K562 (cell line): ENCODE data around the gene LCLAT1. TPM values are rescaled to one million over a fixed set of nuclear protein-coding genes. Genes with fewer than 3 reads are reported as not detected.

ENCODE experiments used
- ATAC-seq: fragments of 200-7000 bp; cut with Tn5 transposase; 3 replicates; pipeline ENCODE4 v1.9.1; 2020; ENCODE audit warnings: moderate library complexity
- BruUV-seq: library from RNA; stranded (reverse); fragments of 400-500 nt; replicated peaks from 2 replicates; lab custom pipeline; 2021; lab: Mats Ljungman, UMichigan
- CTCF ChIA-PET: fragments of 300-600 bp; formaldehyde crosslinking; extraction: SDS; loops from one replicate; lab custom pipeline; 2021; ENCODE audit warnings: low intra/inter-chr PET ratio; lab: Yijun Ruan, JAX
- POLR2A ChIA-PET: fragments of 300-600, 350-650 bp; sonication (Branson Sonifier 250); formaldehyde crosslinking; extraction: SDS; loops from one replicate; lab custom pipeline; 2021; ENCODE audit warnings: antibody characterized with exemption, inconsistent platforms; lab: Yijun Ruan, JAX
- DNase-seq, 4 experiments: peaks; one replicate each; pipeline versions ENCODE4 v3.0.0 to v3.0.0-alpha.2; 2011 to 2018; ENCODE audit warnings: low spot score in 3 of 4, mixed read lengths in 3 of 4; ENCODE audit errors: extremely low read depth in 1 of 4
- FAIRE-seq: peaks from 2 replicates; lab custom pipeline; 2011; peaks lifted over from hg19 to GRCh38; lab: Jason Lieb, UNC
- H2AFZ ChIP-seq: 2 replicates; pipeline ENCODE4 v1.6.0; 2011; ENCODE audit warnings: low read depth, low read length, control low read depth, inconsistent platforms
- H3K27ac ChIP-seq: fragments of 200-600 bp; 3 replicates; pipeline ENCODE4 v1.8.0; 2011; ENCODE audit warnings: low read depth, mild to moderate bottlenecking, control low read depth, inconsistent platforms, low read length, moderate library complexity, mixed read lengths; ENCODE audit errors: extremely low read depth
- H3K27me3 ChIP-seq, 2 experiments: fragments of 300-600 bp in 1 of 2; 2 replicates in 1 of 2; 3 replicates in 1 of 2; pipeline versions ENCODE4 v1.6.0 to v1.8.0; 2011; ENCODE audit warnings: inconsistent platforms in 2 of 2, low read length in 2 of 2, mild to moderate bottlenecking in 1 of 2, mixed read lengths in 1 of 2, moderate library complexity in 1 of 2; ENCODE audit not compliant: control insufficient read depth in 2 of 2, insufficient read depth in 2 of 2
- H3K36me3 ChIP-seq: fragments of 300-600 bp; 3 replicates; pipeline ENCODE4 v1.8.0; 2011; ENCODE audit warnings: mild to moderate bottlenecking, low read length, inconsistent platforms; ENCODE audit not compliant: control insufficient read depth, insufficient read depth
- H3K4me1 ChIP-seq, 2 experiments: fragments of 200-600 bp in 1 of 2; replicated peaks in 1 of 2; 2 replicates in 1 of 2; 3 replicates in 1 of 2; pipeline versions ENCODE4 v1.5.1 to v1.8.0; 2011; ENCODE audit warnings: inconsistent platforms in 2 of 2, low read length in 2 of 2, mild to moderate bottlenecking in 1 of 2, mixed read lengths in 1 of 2, moderate library complexity in 1 of 2; ENCODE audit not compliant: control insufficient read depth in 2 of 2, insufficient read depth in 2 of 2
- H3K4me2 ChIP-seq: 2 replicates; pipeline ENCODE4 v1.6.1; 2011; ENCODE audit warnings: low read length, control low read depth, inconsistent platforms, mixed read lengths; ENCODE audit not compliant: insufficient read depth
- H3K4me3 ChIP-seq: fragments of 200-600 bp; sonication (generic), shearing (Covaris generic); 2 replicates; pipeline ENCODE4 v1.5.1; 2016; ENCODE audit warnings: control low read depth, inconsistent platforms
- H3K79me2 ChIP-seq: fragments of 200-600 bp; 3 replicates; pipeline ENCODE4 v1.8.0; 2011; ENCODE audit warnings: low read length, inconsistent platforms; ENCODE audit not compliant: control insufficient read depth, insufficient read depth
- H3K9ac ChIP-seq, 2 experiments: 2 replicates each; pipeline versions ENCODE4 v1.6.0 to v1.6.1; 2011; ENCODE audit warnings: low read depth in 2 of 2, low read length in 2 of 2, control low read depth in 1 of 2, inconsistent platforms in 1 of 2, mild to moderate bottlenecking in 1 of 2, mixed read lengths in 1 of 2; ENCODE audit not compliant: insufficient read depth in 1 of 2
- H3K9me1 ChIP-seq: one replicate; pipeline ENCODE4 v1.6.0; 2011; ENCODE audit warnings: inconsistent platforms, mild to moderate bottlenecking, low read length, moderate library complexity; ENCODE audit not compliant: control insufficient read depth, insufficient read depth
- H3K9me3 ChIP-seq: replicated peaks from 2 replicates; pipeline ENCODE4 v1.5.1; 2011; ENCODE audit warnings: low read depth, low read length, inconsistent platforms; ENCODE audit not compliant: control insufficient read depth, insufficient read depth
- H4K20me1 ChIP-seq: replicated peaks from 2 replicates; pipeline ENCODE4 v1.6.1; 2011; ENCODE audit warnings: low read length, inconsistent platforms, mixed read lengths; ENCODE audit not compliant: control insufficient read depth, insufficient read depth
- CEBPB ChIP-seq: fragments of 450-650 bp; IDR thresholded peaks from 2 replicates; pipeline ENCODE4 v1.6.1; 2016; ENCODE audit warnings: missing genetic modification characterization, missing compliant biosample characterization
- MED1 ChIP-seq: sonication (generic); formaldehyde crosslinking; IDR thresholded peaks from 2 replicates; pipeline ENCODE4 v1.8.1; 2023; ENCODE audit warnings: missing genetic modification reagents, borderline replicate concordance
- WHSC1 ChIP-seq: IDR thresholded peaks from one replicate; pipeline ENCODE4 v1.6.1; 2012; ENCODE audit warnings: low read length, control low read depth, inconsistent platforms
- ZNF140 ChIP-seq: fragments of 250-450 bp; sonication (Bioruptor Pico); IDR thresholded peaks from 2 replicates; pipeline ENCODE4 v1.8.0; 2021; ENCODE audit warnings: moderate library complexity, mild to moderate bottlenecking, inconsistent platforms
- ZNF212 ChIP-seq: fragments of 450-650 bp; formaldehyde crosslinking; IDR thresholded peaks from 2 replicates; pipeline ENCODE4 v1.4.0; 2020; ENCODE audit warnings: mild to moderate bottlenecking
- WGBS: fragments of 100-300 bp; shearing (Covaris generic); methylation state at CpG from one replicate; pipeline ENCODE4 v1.1.6; 2016; ENCODE audit warnings: low coverage, mixed read lengths; ENCODE audit not compliant: insufficient coverage; ENCODE audit errors: missing lambda C conversion rate; 5-methylcytosine and 5-hydroxymethylcytosine counted together
- in situ Hi-C: fragments of 300-500 bp; cut with MboI; formaldehyde crosslinking; loops from 4 replicates; pipeline ENCODE4 v1.15.0; 2018; ENCODE audit warnings: inconsistent platforms, mixed read lengths
- intact Hi-C: fragments of 100-400 bp; cut with micrococcal nuclease; formaldehyde crosslinking; loops from 2 replicates; pipeline ENCODE4 v1.14.2; 2022
- polyA plus RNA-seq, 8 experiments: library from polyadenylated mRNA; depleted of rRNA in 4 of 8; stranded (reverse) in 5 of 8; unstranded in 3 of 8; fragments of >200 nt; fragmentation: Nextera tagmentation in 2 of 8; fragmentation: Illumina TruSeq in 1 of 8; extraction: Ambion mirVana in 2 of 8; extraction: Trizol in 1 of 8; gene quantifications; 2 replicates each; pipeline versions ENCODE4 v1.2.1 to v1.2.3, GENCODE V29; 2011 to 2014; ENCODE audit warnings: inconsistent platforms in 1 of 8, missing spikeins in 1 of 8
- total RNA-seq, 7 experiments: library from RNA; depleted of rRNA in 6 of 7; stranded (reverse); fragments of >200 nt in 6 of 7; fragmentation: Illumina TruSeq in 2 of 7; extraction: Trizol in 2 of 7; gene quantifications; 2 replicates each; pipeline versions ENCODE4 v1.2.1 to v1.2.3, GENCODE V29; 2011 to 2021; ENCODE audit warnings: low replicate concordance in 1 of 7
- TF ChIP-seq, protein P1 (sequence below): fragments of 250-450 bp; sonication (Bioruptor Pico); IDR thresholded peaks from 2 replicates; pipeline ENCODE4 v1.5.0; 2020; ENCODE audit warnings: mild to moderate bottlenecking
- TF ChIP-seq, protein P2 (sequence below): fragments of 450-650 bp; IDR thresholded peaks from 2 replicates; pipeline ENCODE4 v1.6.1; 2016; ENCODE audit warnings: low read depth
- TF ChIP-seq, protein P3 (sequence below), 2 experiments: fragments of 450-650 bp; IDR thresholded peaks; 2 replicates each; pipeline ENCODE4 v1.6.1; 2016

Gene LCLAT1
- total and polyA plus RNA-seq, 9 of the 15 experiments (the other 6 are each of a cell fraction or from before 2014, with no cell fraction given) = 8.9 to 63.3 (median 25.4) TPM

DNA sequence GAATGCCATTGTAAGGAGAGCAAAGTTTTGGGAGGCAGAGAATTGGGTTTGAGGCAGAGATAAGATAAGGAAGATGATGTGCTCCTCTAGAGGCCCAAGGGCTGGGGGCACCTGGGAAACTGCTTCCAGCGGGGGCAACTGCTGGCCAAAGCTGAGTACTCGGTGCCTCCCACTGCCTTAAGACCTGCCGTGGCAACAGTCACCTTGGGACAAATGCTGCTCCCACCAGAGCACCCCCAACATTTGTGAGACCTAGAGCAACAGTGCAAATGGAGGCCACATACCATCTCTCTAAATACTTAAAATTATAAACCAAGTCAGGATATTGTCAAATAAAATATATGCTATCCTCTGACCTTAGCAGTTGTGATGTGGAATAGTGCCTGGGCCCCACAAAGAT, 233.1 kb downstream of the LCLAT1 start:
- ATAC-seq = no peak
- Histone ChIP-seq H3K9ac (no peak overlapping the region), H3K9me3 (no peaks in the 10 kb centered on the region), H3K4me2 (no peak overlapping the region), H3K4me1 (peaks cover 0 to 2% of the 10 kb centered on the region in 2 experiments; a peak in 1 of 5 replicates), H3K79me2 (no peaks in the 10 kb centered on the region), H3K27me3 (peaks cover 14 to 55% of the 10 kb centered on the region in 2 experiments; a peak in 4 of 5 replicates), H3K9me1 (no peaks in the 10 kb centered on the region), H3K4me3 (no peak overlapping the region), H4K20me1 (no peaks in the 10 kb centered on the region), H3K27ac (no peak overlapping the region), H2AFZ (no peak overlapping the region), H3K36me3 (no peaks in the 10 kb centered on the region)
- ChIA-PET POLR2A (interaction anchor here (0.6 kb wide), 1 partner anchor 26 kb away, joined by 3 read pairs; no protein-coding TSS in a partner anchor), CTCF (no interaction called here)
- DNase-seq = no peak
- WGBS = 0% methylated on average over 3 of the region's 3 CpGs
- intact Hi-C loops (no loop called here), in situ Hi-C loops (no loop called here)
- BruUV-seq = no TSS peak
- no peak for FAIRE-seq
- no peak for TF ChIP-seq ZNF140 (CRISPR knock-in tag)
- TF ChIP-seq, protein P1, sequence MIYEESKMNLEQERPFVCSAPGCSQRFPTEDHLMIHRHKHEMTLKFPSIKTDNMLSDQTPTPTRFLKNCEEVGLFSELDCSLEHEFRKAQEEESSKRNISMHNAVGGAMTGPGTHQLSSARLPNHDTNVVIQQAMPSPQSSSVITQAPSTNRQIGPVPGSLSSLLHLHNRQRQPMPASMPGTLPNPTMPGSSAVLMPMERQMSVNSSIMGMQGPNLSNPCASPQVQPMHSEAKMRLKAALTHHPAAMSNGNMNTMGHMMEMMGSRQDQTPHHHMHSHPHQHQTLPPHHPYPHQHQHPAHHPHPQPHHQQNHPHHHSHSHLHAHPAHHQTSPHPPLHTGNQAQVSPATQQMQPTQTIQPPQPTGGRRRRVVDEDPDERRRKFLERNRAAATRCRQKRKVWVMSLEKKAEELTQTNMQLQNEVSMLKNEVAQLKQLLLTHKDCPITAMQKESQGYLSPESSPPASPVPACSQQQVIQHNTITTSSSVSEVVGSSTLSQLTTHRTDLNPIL (CRISPR knock-in tag) = no peak
- TF ChIP-seq, protein P2, sequence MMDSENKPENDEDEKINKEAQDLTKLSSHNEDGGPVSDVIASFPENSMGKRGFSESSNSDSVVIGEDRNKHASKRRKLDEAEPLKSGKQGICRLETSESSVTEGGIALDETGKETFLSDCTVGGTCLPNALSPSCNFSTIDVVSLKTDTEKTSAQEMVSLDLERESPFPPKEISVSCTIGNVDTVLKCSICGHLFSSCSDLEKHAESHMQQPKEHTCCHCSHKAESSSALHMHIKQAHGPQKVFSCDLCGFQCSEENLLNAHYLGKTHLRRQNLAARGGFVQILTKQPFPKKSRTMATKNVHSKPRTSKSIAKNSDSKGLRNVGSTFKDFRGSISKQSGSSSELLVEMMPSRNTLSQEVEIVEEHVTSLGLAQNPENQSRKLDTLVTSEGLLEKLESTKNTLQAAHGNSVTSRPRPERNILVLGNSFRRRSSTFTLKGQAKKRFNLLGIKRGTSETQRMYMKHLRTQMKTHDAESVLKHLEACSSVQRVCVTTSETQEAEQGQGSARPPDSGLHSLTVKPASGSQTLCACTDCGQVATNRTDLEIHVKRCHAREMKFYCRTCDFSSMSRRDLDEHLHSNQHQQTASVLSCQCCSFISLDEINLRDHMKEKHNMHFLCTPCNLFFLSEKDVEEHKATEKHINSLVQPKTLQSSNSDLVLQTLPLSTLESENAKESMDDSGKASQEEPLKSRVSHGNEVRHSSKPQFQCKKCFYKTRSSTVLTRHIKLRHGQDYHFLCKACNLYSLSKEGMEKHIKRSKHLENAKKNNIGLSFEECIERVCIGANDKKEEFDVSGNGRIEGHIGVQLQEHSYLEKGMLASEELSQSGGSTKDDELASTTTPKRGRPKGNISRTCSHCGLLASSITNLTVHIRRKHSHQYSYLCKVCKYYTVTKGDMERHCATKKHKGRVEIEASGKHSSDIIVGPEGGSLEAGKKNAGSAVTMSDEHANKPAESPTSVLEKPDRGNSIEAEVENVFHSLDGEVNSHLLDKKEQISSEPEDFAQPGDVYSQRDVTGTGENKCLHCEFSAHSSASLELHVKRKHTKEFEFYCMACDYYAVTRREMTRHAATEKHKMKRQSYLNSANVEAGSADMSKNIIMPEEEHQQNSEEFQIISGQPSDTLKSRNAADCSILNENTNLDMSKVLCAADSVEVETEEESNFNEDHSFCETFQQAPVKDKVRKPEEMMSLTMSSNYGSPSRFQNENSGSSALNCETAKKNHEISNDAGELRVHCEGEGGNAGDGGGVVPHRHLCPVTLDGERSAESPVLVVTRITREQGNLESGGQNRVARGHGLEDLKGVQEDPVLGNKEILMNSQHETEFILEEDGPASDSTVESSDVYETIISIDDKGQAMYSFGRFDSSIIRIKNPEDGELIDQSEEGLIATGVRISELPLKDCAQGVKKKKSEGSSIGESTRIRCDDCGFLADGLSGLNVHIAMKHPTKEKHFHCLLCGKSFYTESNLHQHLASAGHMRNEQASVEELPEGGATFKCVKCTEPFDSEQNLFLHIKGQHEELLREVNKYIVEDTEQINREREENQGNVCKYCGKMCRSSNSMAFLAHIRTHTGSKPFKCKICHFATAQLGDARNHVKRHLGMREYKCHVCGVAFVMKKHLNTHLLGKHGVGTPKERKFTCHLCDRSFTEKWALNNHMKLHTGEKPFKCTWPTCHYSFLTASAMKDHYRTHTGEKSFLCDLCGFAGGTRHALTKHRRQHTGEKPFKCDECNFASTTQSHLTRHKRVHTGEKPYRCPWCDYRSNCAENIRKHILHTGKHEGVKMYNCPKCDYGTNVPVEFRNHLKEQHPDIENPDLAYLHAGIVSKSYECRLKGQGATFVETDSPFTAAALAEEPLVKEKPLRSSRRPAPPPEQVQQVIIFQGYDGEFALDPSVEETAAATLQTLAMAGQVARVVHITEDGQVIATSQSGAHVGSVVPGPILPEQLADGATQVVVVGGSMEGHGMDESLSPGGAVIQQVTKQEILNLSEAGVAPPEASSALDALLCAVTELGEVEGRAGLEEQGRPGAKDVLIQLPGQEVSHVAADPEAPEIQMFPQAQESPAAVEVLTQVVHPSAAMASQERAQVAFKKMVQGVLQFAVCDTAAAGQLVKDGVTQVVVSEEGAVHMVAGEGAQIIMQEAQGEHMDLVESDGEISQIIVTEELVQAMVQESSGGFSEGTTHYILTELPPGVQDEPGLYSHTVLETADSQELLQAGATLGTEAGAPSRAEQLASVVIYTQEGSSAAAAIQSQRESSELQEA = no peak
- no peak for TF ChIP-seq WHSC1
- no peak for TF ChIP-seq CEBPB (tag)
- TF ChIP-seq, protein P3, sequence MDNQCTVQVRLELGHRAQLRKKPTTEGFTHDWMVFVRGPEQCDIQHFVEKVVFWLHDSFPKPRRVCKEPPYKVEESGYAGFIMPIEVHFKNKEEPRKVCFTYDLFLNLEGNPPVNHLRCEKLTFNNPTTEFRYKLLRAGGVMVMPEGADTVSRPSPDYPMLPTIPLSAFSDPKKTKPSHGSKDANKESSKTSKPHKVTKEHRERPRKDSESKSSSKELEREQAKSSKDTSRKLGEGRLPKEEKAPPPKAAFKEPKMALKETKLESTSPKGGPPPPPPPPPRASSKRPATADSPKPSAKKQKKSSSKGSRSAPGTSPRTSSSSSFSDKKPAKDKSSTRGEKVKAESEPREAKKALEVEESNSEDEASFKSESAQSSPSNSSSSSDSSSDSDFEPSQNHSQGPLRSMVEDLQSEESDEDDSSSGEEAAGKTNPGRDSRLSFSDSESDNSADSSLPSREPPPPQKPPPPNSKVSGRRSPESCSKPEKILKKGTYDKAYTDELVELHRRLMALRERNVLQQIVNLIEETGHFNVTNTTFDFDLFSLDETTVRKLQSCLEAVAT (IDR thresholded peaks at IDR 0.05) = no peak
- TF ChIP-seq ZNF212 (CRISPR knock-in tag) = no peak
- TF ChIP-seq MED1 (CRISPR knock-in tag) = no peak
